Fibroblast of pulmonary artery (primary cell): ENCODE results near the gene FBXO45.
"Not testable (repeated sequence)": the region's sequence is repeated elsewhere in the genome, so short reads cannot be mapped to it uniquely, and the experiment has no call there.

Experiments
- DNase-seq: peaks from one replicate; pipeline ENCODE4 v3.0.0-alpha.2; 2010; ENCODE audit warnings: low read depth
- H3K4me3 ChIP-seq: replicated peaks from 2 replicates; pipeline ENCODE4 v1.5.1; 2011; ENCODE audit warnings: low read depth, mild to moderate bottlenecking, control low read depth, low read length, moderate library complexity
- CTCF ChIP-seq: IDR thresholded peaks from 2 replicates; pipeline ENCODE4 v1.5.1; 2011; ENCODE audit warnings: mild to moderate bottlenecking, control low read depth, low read length, inconsistent platforms; ENCODE audit errors: missing control alignments

FBXO45 gene

GRCh38 chr3:196603683-196604082 is 35.2 kb downstream of the FBXO45 start:
- no peak overlapping the region for H3K4me3 ChIP-seq
- DNase-seq, result no peak
- no peak for TF ChIP-seq CTCF

GRCh38 chr3:196604548-196604947 is 36.1 kb downstream of the FBXO45 start:
- DNase-seq, result no peak
- H3K4me3 ChIP-seq, result no peak overlapping the region
- TF ChIP-seq CTCF, result no peak

GRCh38 chr3:196608693-196609092 is 40.2 kb downstream of the FBXO45 start:
- no peak for DNase-seq
- H3K4me3 ChIP-seq, result no peak overlapping the region
- no peak for TF ChIP-seq CTCF

GRCh38 chr3:196609343-196609775 is 40.9 kb downstream of the FBXO45 start:
- peak; percentile 81 for DNase-seq
- no peak overlapping the region for H3K4me3 ChIP-seq
- TF ChIP-seq CTCF, result peak; percentile 83

- no peak for TF ChIP-seq CTCF
- no peak for DNase-seq
- H3K4me3 ChIP-seq, result no peak overlapping the region
Measured at GRCh38 chr3:196609805-196610515, 41.5 kb downstream of the FBXO45 start.

- DNase-seq, result peak; percentile 4
- no peak overlapping the region for H3K4me3 ChIP-seq
Measured at GRCh38 chr3:196611761-196612483, 43.5 kb downstream of the FBXO45 start.

GRCh38 chr3:196615234-196615633 is 46.8 kb downstream of the FBXO45 start:
- H3K4me3 ChIP-seq, DNase-seq: not testable (repeated sequence)

More at GRCh38 chr3:196611761-196612483, 43.5 kb downstream of the FBXO45 start:
- no peak for TF ChIP-seq CTCF
